NCI-H146 treated with DMSO at 0.1 percent for 48 hours (cell line): ENCODE data around the gene SUSD2.
"Not testable (repeated sequence)": the region's sequence is repeated elsewhere in the genome, so short reads cannot be mapped to it uniquely, and the experiment has no call there.

ENCODE experiments used
- DNase-seq: peaks from one replicate; lab custom pipeline; 2025; ENCODE audit not compliant: unreplicated experiment; lab: John Stamatoyannopoulos, UW

Gene SUSD2

GRCh38 chr22:24181088-24181995 lies at the start of gene SUSD2:
Gene SUSD2, plus strand, starts transcription at chr22:24181487. Its CDS starts 33 bp downstream, at chr22:24181520.
- no peak for DNase-seq

- DNase-seq, result no peak
Measured at GRCh38 chr22:24133187-24133965, 47.9 kb upstream of the SUSD2 start.

GRCh38 chr22:24134090-24134846 lies 47.0 kb upstream of the SUSD2 start:
- no peak for DNase-seq

DNA sequence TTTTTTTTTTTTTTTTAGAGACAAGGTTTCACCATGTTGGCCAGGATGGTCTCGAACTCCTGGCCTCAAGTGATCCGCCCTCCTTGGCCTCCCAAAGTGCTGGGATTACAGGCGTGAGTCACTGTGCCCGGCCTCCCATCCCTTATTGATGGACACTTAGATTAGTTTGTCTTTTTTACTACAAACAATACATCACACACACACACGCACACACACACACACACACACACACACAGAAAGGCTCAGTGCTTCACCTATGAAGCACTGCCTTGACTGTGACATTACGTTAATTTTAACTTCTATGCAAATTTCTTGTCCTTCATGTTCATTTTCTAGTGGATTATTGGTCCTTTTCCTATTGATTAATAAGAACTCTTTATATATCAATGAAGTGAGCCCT lies 44.8 kb upstream of the SUSD2 start:
- DNase-seq, result not testable (repeated sequence)

DNA sequence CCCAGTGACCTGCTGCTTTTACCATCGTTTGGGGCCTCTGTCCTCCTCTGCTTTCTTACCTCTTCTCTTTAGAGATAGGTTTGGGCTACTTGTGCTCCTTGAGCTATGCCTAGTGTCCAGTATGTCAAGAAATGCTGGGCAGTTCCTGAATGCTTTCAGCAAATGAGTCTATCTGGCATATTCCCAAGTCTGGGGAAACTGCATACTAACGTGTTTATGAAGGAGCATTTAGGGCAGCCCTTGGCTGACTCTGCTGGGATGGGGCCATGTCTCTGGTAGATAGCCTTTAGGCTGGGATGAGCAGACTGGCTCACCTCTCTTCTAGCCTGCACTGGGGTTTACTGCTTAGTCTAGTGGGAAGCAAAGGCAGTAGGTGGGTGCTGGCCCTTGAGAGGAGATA lies 43.7 kb upstream of the SUSD2 start:
- no peak for DNase-seq

DNA sequence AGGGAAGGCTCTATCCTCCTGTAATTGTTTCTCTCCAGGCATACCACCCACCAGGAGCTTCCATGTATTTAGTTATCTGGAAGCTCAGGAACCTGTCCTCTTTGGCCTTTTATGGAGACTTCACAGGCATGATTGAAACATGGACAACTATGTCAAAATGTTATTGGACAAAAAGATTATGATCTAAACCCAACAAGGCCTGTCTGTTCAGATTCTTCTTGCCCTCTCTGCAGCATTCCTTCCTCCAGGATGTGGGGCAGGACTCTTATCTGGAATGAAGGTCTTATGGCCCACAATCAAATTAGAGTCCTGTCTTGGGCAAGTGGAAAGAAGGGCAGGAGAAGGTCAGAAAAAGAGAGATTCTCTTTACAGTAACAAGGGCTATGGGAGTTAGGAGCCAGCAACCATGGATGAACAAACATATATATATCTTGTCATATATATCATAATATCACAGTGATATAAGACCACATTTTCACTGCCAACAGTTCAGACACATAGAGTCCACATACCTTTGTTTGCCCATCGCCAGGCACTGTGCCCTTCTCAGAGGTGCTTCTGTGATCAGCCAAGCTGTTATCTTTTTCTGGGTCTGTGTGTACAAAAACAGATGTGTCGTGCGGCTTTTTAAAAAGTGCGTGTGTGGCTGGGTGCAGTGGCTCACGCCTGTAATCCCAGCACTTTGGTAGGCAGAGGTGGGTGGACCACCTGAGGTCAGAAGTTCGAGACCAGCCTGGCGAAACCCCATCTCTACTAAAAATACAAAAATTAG lies 42.5 kb upstream of the SUSD2 start:
- DNase-seq, result no peak

GRCh38 chr22:24140357-24140756 lies 40.9 kb upstream of the SUSD2 start:
- DNase-seq, result no peak

DNA sequence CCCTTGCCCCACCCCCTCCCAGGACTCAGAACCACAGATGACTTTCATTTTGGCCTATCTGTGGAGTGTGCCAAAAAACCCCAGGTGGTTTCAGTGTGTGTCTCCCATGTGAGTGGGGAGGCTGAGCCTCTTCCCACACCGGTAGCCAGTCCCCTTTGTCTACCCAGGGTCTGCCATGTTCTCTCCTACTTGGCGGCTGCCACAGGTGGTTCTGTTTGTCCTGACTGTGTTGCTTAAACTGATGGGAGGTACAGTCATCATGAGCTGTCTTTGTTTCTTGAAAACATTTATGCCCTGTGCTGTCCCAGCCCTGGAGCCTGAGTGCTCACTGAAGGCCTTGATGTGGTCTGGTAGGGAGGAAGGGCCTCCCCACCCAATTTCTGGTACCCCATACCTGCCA lies 39.7 kb upstream of the SUSD2 start:
- no peak for DNase-seq

- DNase-seq, result no peak
Measured at GRCh38 chr22:24142241-24142640, 39.0 kb upstream of the SUSD2 start.

- DNase-seq, result no peak
Measured at GRCh38 chr22:24142831-24143230, 38.5 kb upstream of the SUSD2 start.

GRCh38 chr22:24144056-24144777 lies 37.1 kb upstream of the SUSD2 start:
- no peak for DNase-seq

DNA sequence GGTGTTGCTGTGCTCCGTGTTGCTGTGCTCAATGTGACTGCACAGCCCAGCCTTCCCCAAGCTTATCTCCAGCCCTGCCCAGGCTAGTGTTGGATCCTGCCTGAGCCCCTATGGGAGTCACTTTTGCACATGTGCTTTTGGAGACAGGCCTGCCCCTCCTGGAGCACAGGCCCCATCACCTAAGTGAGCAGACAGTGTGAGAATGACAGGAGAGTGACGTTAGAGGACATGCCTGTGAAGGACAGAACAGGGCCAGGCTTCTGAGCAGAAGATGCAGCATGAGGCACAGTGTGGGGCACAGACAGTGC lies 36.6 kb upstream of the SUSD2 start:
- no peak for DNase-seq

GRCh38 chr22:24145446-24146193 lies 35.7 kb upstream of the SUSD2 start:
- no peak for DNase-seq

DNA sequence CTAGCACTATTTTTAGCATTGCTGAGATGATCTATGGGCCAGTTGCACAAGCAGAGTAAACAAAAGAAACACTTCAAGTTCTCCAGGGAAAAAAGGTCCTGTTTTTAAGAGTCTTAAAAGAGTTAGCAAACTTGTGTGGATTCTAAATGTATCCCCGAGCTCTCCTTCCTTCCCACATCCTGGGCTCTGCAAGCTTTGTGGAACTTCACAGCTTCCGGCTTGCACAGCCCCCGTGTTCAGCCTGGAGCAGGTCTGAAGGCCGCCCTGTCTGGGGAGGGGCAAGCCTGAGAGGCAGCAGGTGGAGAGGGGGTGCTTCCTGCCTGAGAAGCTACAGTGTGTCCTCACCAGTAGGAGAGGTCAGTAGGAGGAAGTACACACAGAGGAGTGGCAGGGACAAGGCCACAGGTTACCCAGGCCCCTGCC lies 35.1 kb upstream of the SUSD2 start:
- peak; percentile 39 for DNase-seq

GRCh38 chr22:24146791-24147353 lies 34.4 kb upstream of the SUSD2 start:
- DNase-seq, result no peak

GRCh38 chr22:24147666-24148065 lies 33.6 kb upstream of the SUSD2 start:
- DNase-seq, result no peak

GRCh38 chr22:24148266-24149197 lies 32.8 kb upstream of the SUSD2 start:
- DNase-seq, result no peak

- DNase-seq, result no peak
Measured at GRCh38 chr22:24149198-24149590, 32.1 kb upstream of the SUSD2 start.
